Keratinocyte (primary cell): ENCODE measurements around the gene AEBP1. TPM values are rescaled to one million over a fixed set of nuclear protein-coding genes. Genes with fewer than 3 reads are reported as not detected.

Experiments used
- DNase-seq: peaks from one replicate; pipeline ENCODE4 v3.0.0-alpha.2; 2011; ENCODE audit warnings: low read depth, missing footprints, low spot score
- FAIRE-seq: peaks from 2 replicates; lab custom pipeline; 2011; peaks lifted over from hg19 to GRCh38; lab: Jason Lieb, UNC
- H2AFZ ChIP-seq: 2 replicates; pipeline ENCODE4 v1.6.0; 2012; ENCODE audit warnings: low read length, control low read depth, inconsistent platforms; ENCODE audit not compliant: control insufficient read depth
- H3K27ac ChIP-seq: 2 replicates; pipeline ENCODE4 v1.5.1; 2011; ENCODE audit warnings: low read length; ENCODE audit not compliant: control insufficient read depth, insufficient read depth
- H3K27me3 ChIP-seq: 3 replicates; pipeline ENCODE4 v1.6.0; 2011; ENCODE audit warnings: low read length; ENCODE audit not compliant: control insufficient read depth, insufficient read depth; ENCODE audit errors: extremely low read depth
- H3K36me3 ChIP-seq, 2 experiments: 2 replicates in 1 of 2; 3 replicates in 1 of 2; pipeline ENCODE4 v1.5.1; 2011; ENCODE audit warnings: low read length in 2 of 2, mild to moderate bottlenecking in 1 of 2; ENCODE audit not compliant: control insufficient read depth in 2 of 2, insufficient read depth in 2 of 2; ENCODE audit errors: extremely low read depth in 1 of 2
- H3K4me1 ChIP-seq: 3 replicates; pipeline ENCODE4 v1.5.1; 2011; ENCODE audit warnings: low read length; ENCODE audit not compliant: control insufficient read depth, insufficient read depth; ENCODE audit errors: extremely low read depth
- H3K4me2 ChIP-seq: 3 replicates; pipeline ENCODE4 v1.6.0; 2011; ENCODE audit warnings: low read depth, low read length; ENCODE audit not compliant: control insufficient read depth, insufficient read depth; ENCODE audit errors: extremely low read depth
- H3K4me3 ChIP-seq, 3 experiments: fragments of 200-600 bp in 1 of 3; sonication (generic) in 1 of 3; 2 replicates in 2 of 3; 3 replicates in 1 of 3; pipeline ENCODE4 v1.5.1; 2011 to 2016; ENCODE audit warnings: low read length in 3 of 3, mild to moderate bottlenecking in 3 of 3, control low read depth in 2 of 3, inconsistent platforms in 1 of 3, low read depth in 1 of 3, mixed read lengths in 1 of 3, mixed run types in 1 of 3, moderate library complexity in 1 of 3; ENCODE audit not compliant: control insufficient read depth in 2 of 3, insufficient read depth in 2 of 3; ENCODE audit errors: extremely low read depth in 1 of 3
- H3K79me2 ChIP-seq: 2 replicates; pipeline ENCODE4 v1.6.0; 2012; ENCODE audit warnings: low read length; ENCODE audit not compliant: control insufficient read depth, insufficient read depth
- H3K9ac ChIP-seq: 3 replicates; pipeline ENCODE4 v1.6.0; 2011; ENCODE audit warnings: low read length; ENCODE audit not compliant: control insufficient read depth, insufficient read depth; ENCODE audit errors: extremely low read depth
- H3K9me1 ChIP-seq: 3 replicates; pipeline ENCODE4 v1.6.0; 2011; ENCODE audit warnings: low read length; ENCODE audit not compliant: control insufficient read depth, insufficient read depth; ENCODE audit errors: extremely low read depth
- H3K9me3 ChIP-seq: 2 replicates; pipeline ENCODE4 v1.5.1; 2012; ENCODE audit warnings: low read depth, low read length; ENCODE audit not compliant: control insufficient read depth
- H4K20me1 ChIP-seq: 3 replicates; pipeline ENCODE4 v1.6.0; 2011; ENCODE audit warnings: low read length; ENCODE audit not compliant: control insufficient read depth, insufficient read depth; ENCODE audit errors: extremely low read depth
- EZH2 ChIP-seq: IDR thresholded peaks from one replicate; pipeline ENCODE4 v1.6.1; 2012; ENCODE audit warnings: inconsistent platforms, mild to moderate bottlenecking, low read length, moderate library complexity
- dilution Hi-C: fragments of 300-500 bp; cut with MboI; formaldehyde crosslinking; loops from one replicate; pipeline ENCODE4 v1.7.0; 2020; ENCODE audit warnings: low sequenced_read_pairs; ENCODE audit not compliant: extremely low pct_ligation_motif_present
- polyA plus RNA-seq, 5 experiments: library from polyadenylated mRNA; depleted of rRNA in 3 of 5; stranded (reverse) in 3 of 5; stranded (forward) in 1 of 5; unstranded in 1 of 5; fragments of >200 nt; gene quantifications; 1 replicate in 1 of 5; 2 replicates in 3 of 5; 3 replicates in 1 of 5; pipeline versions ENCODE4 v1.2.1 to v1.2.3, GENCODE V29; 2011 to 2012; ENCODE audit warnings: missing spikeins in 2 of 5, low read depth in 1 of 5, low replicate concordance in 1 of 5
- TF ChIP-seq, protein P1 (sequence below), 3 experiments: IDR thresholded peaks in 1 of 3; conservative IDR thresholded peaks in 1 of 3; optimal IDR thresholded peaks in 1 of 3; 2 replicates in 2 of 3; 3 replicates in 1 of 3; pipeline versions ENCODE3 to v1.5.1; 2011; ENCODE audit warnings: low read length in 3 of 3, mild to moderate bottlenecking in 3 of 3, moderate library complexity in 2 of 3, control low read depth in 1 of 3, inconsistent platforms in 1 of 3; ENCODE audit not compliant: insufficient read depth in 2 of 3; ENCODE audit errors: extremely low read depth in 1 of 3

The AEBP1 gene
- polyA plus RNA-seq, 1 donor (not counting 4 experiments of a cell fraction or from before 2014, with no cell fraction given), result 0.03 TPM

GRCh38 chr7:44151956-44152355 lies 47.8 kb downstream of the AEBP1 start:
- no peak for TF ChIP-seq EZH2
- TF ChIP-seq, protein P1, sequence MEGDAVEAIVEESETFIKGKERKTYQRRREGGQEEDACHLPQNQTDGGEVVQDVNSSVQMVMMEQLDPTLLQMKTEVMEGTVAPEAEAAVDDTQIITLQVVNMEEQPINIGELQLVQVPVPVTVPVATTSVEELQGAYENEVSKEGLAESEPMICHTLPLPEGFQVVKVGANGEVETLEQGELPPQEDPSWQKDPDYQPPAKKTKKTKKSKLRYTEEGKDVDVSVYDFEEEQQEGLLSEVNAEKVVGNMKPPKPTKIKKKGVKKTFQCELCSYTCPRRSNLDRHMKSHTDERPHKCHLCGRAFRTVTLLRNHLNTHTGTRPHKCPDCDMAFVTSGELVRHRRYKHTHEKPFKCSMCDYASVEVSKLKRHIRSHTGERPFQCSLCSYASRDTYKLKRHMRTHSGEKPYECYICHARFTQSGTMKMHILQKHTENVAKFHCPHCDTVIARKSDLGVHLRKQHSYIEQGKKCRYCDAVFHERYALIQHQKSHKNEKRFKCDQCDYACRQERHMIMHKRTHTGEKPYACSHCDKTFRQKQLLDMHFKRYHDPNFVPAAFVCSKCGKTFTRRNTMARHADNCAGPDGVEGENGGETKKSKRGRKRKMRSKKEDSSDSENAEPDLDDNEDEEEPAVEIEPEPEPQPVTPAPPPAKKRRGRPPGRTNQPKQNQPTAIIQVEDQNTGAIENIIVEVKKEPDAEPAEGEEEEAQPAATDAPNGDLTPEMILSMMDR (optimal IDR thresholded peaks at IDR 0.05 in 1 of 3, IDR thresholded peaks at IDR 0.05 in 1 of 3, conservative IDR thresholded peaks at IDR 0.05 in 1 of 3; ENCODE audit: extremely low read depth in 1 of 3, insufficient read depth in 2 of 3, low read length in 3 of 3), result no peak
- Histone ChIP-seq H3K9me3 (no peaks in the 10 kb centered on the region), H4K20me1 (no peaks in the 10 kb centered on the region), H3K9me1 (no peaks in the 10 kb centered on the region), H3K79me2 (no peaks in the 10 kb centered on the region), H3K9ac (no peak overlapping the region), H2AFZ (no peak overlapping the region), H3K4me3 (no peak overlapping the region), H3K27me3 (peaks cover 11% of the 10 kb centered on the region), H3K36me3 (no peaks in the 10 kb centered on the region), H3K4me1 (no peaks in the 10 kb centered on the region), H3K4me2 (no peak overlapping the region), H3K27ac (no peak overlapping the region)
- FAIRE-seq (no peak), DNase-seq (no peak)
- dilution Hi-C loops, result no loop called here

DNA sequence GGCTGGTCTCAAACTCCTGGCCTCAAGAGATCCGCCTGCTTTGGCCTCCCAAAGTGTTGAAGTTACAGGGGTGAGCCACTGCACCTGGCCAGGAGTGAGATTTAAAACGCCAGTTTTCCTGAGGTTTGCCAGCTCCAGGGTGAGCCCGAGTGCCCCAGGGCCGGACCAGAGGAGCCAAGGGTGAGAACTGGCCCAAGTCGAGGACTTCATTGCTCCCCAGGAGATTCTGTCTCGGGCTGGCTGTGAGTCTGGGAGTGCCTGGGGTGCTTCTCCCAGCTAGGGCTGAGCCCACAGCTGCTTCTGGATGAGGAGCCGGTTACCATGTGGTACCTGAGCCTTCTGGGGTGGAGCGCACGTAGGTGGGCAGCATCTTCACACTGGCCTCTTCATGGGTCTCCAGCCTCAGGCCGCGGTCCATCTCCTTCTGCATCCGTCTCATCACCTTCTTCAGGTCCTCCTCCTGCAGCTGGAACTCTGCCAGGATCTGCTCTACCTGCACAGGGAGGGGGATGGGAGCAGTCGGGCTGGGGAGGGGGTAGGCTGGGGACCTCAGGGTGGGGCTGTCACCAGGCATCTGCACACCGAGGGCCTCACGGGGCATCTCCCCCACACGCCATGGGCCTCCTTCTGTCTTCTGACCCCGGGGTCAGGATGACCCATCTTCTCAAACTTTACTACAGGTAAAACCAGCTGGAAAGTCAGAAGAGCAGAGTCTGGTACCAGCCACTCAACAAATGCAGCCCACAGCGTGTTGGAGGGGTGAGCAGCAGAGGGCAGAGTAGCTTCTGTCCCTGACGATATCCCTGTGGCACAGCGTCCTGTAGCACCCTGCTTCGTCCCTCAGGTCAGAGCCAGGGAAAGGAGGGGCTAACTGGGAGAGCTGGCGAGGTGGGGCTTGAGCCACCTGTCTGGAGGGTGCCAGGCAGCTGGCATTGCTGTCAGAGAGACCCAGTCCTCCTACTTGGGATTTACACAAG lies 49.1 kb downstream of the AEBP1 start:
- FAIRE-seq, result no peak
- Histone ChIP-seq H2AFZ (no peak overlapping the region), H3K79me2 (no peaks in the 10 kb centered on the region), H3K4me1 (no peaks in the 10 kb centered on the region), H3K27ac (no peak overlapping the region), H3K9me1 (no peaks in the 10 kb centered on the region), H3K36me3 (no peaks in the 10 kb centered on the region), H3K9me3 (no peaks in the 10 kb centered on the region), H3K4me2 (no peak overlapping the region), H3K9ac (no peak overlapping the region), H3K27me3 (peaks cover 7% of the 10 kb centered on the region), H4K20me1 (no peaks in the 10 kb centered on the region), H3K4me3 (no peak overlapping the region)
- dilution Hi-C loops, result no loop called here
- TF ChIP-seq, protein P1 (optimal IDR thresholded peaks at IDR 0.05 in 1 of 3, IDR thresholded peaks at IDR 0.05 in 1 of 3, conservative IDR thresholded peaks at IDR 0.05 in 1 of 3; ENCODE audit: extremely low read depth in 1 of 3, insufficient read depth in 2 of 3, low read length in 3 of 3), result peak in 1 of 3 experiments; percentile 19
- no peak for TF ChIP-seq EZH2
- DNase-seq, result no peak
